Measurements from ENCODE around the gene NME8.

DNA sequence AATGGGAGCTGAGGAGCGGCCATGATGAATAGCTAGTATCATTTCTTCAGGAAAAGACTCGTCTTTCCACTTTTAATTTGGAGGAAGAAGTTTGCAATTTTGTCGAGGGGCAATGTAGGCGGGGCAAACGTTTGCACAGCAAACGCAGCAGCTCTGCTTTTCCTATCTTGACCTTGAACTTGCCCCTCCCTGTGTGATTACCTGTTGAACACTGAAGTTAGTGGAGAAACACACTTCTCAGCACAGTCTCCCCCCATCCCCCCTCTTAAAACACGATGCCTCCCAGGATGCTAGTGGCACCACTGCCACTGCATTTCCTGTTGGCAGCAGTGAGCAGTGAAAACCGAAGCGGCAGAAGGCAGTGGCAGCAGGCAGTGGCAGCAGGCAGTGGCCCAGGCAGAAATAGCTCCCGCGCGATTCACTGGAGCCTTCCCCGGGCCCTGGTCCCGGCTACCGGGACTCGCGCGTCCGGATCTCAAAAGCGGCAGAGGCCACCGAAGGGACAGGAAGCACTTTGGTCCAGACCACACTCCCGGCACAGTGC lies 72.0 kb downstream of the NME8 start, which contains the start of gene EPDR1:
- TF ChIP-seq RAD21 (IDR thresholded peaks at IDR 0.05; ENCODE audit: low read depth) (no peak), MAX (IDR thresholded peaks at IDR 0.05) (no peak), EP300 (IDR thresholded peaks at IDR 0.05; ENCODE audit: borderline replicate concordance) (no peak), FOXM1 (IDR thresholded peaks at IDR 0.05; ENCODE audit: borderline replicate concordance, low read depth) (no peak), CEBPB (IDR thresholded peaks at IDR 0.05) (no peak), TCF12 (IDR thresholded peaks at IDR 0.05; ENCODE audit: low read depth) (no peak), YY1 (IDR thresholded peaks at IDR 0.05; ENCODE audit: low read depth) (no peak), TAF1 (IDR thresholded peaks at IDR 0.05; ENCODE audit: low read depth) (no peak), CREB1 (IDR thresholded peaks at IDR 0.05; ENCODE audit: low read depth) (no peak)

Measured in Ishikawa (cell line).